Frontal cortex (tissue), 4 donors: ENCODE measurements around the gene PPP1R1C. TPM values are rescaled to one million over a fixed set of nuclear protein-coding genes. Genes with fewer than 3 reads are reported as not detected.
A peak's percentile ranks its signal among the peaks of the same experiment; 100 is the strongest.

Source experiments
- DNase-seq, 2 donors: peaks; one replicate each; pipeline ENCODE4 v3.0.0; 2012; ENCODE audit warnings: low spot score in 2 of 2
- FAIRE-seq: peaks from 2 replicates; lab custom pipeline; 2012; peaks lifted over from hg19 to GRCh38; lab: Jason Lieb, UNC
- total RNA-seq: library from RNA; depleted of rRNA; stranded (reverse); fragments of >200 nt; gene quantifications from one replicate; pipeline ENCODE4 v1.2.3, GENCODE V29; 2014
- donor health status: control.
- donor health status: control.
- donor health status: control.

Gene PPP1R1C
- total RNA-seq, 1 donor from 2014 or later = under 0.01 TPM

- DNase-seq (no peak), FAIRE-seq (no peak)
Observed at GRCh38 chr2:182088681-182089320, 103.1 kb downstream of the PPP1R1C start.

- no peak for FAIRE-seq
Observed at GRCh38 chr2:182090486-182090885, 104.8 kb downstream of the PPP1R1C start.

GRCh38 chr2:182097571-182098164, 112.0 kb downstream of the PPP1R1C start:
- DNase-seq (no peak), FAIRE-seq (no peak)

More at GRCh38 chr2:182090486-182090885, 104.8 kb downstream of the PPP1R1C start:
- DNase-seq = no peak

- FAIRE-seq (no peak), DNase-seq (no peak)
Observed at GRCh38 chr2:182098648-182099047, 113.0 kb downstream of the PPP1R1C start.

GRCh38 chr2:182101263-182101662, 115.6 kb downstream of the PPP1R1C start:
- DNase-seq (no peak), FAIRE-seq (no peak)

- no peak for FAIRE-seq
- DNase-seq = no peak
Observed at GRCh38 chr2:182103526-182103925, 117.9 kb downstream of the PPP1R1C start.

- FAIRE-seq = no peak
- DNase-seq = no peak
Observed at GRCh38 chr2:182110347-182110746, 124.7 kb downstream of the PPP1R1C start.

GRCh38 chr2:182113334-182113733, 127.7 kb downstream of the PPP1R1C start:
- DNase-seq (peak in 1 of 2 donors; percentile 1), FAIRE-seq (no peak)

GRCh38 chr2:182115258-182115657, 129.6 kb downstream of the PPP1R1C start:
- DNase-seq (no peak), FAIRE-seq (no peak)

- DNase-seq (no peak), FAIRE-seq (no peak)
Observed at GRCh38 chr2:182116774-182117173, 131.1 kb downstream of the PPP1R1C start.

- DNase-seq = no peak
- no peak for FAIRE-seq
Observed at GRCh38 chr2:182117196-182117595, 131.5 kb downstream of the PPP1R1C start.

- DNase-seq = no peak
- FAIRE-seq = no peak
Observed at GRCh38 chr2:182128821-182129707, 143.4 kb downstream of the PPP1R1C start.

- no peak for FAIRE-seq
- DNase-seq = no peak
Observed at GRCh38 chr2:182132605-182133004, 147.0 kb downstream of the PPP1R1C start.

GRCh38 chr2:182133195-182133891, 147.7 kb downstream of the PPP1R1C start:
- FAIRE-seq (no peak), DNase-seq (no peak)

- DNase-seq (no peak), FAIRE-seq (no peak)
Observed at GRCh38 chr2:182134201-182134600, 148.5 kb downstream of the PPP1R1C start.

GRCh38 chr2:182142062-182142461, 156.4 kb downstream of the PPP1R1C start:
- FAIRE-seq (no peak), DNase-seq (no peak)

- no peak for FAIRE-seq
Observed at GRCh38 chr2:182144041-182144775, 158.6 kb downstream of the PPP1R1C start.

GRCh38 chr2:182144776-182145165, 159.1 kb downstream of the PPP1R1C start:
- FAIRE-seq (no peak), DNase-seq (peak in 1 of 2 donors; percentile 11)

More at GRCh38 chr2:182144041-182144775, 158.6 kb downstream of the PPP1R1C start:
- no peak for DNase-seq

- DNase-seq (no peak), FAIRE-seq (no peak)
Observed at GRCh38 chr2:182148344-182148743, 162.7 kb downstream of the PPP1R1C start.
